ENCODE data around the gene PKN1.
"Not testable (repeated sequence)": the region's sequence is repeated elsewhere in the genome, so short reads cannot be mapped to it uniquely, and the experiment has no call there.

PKN1 gene

DNA sequence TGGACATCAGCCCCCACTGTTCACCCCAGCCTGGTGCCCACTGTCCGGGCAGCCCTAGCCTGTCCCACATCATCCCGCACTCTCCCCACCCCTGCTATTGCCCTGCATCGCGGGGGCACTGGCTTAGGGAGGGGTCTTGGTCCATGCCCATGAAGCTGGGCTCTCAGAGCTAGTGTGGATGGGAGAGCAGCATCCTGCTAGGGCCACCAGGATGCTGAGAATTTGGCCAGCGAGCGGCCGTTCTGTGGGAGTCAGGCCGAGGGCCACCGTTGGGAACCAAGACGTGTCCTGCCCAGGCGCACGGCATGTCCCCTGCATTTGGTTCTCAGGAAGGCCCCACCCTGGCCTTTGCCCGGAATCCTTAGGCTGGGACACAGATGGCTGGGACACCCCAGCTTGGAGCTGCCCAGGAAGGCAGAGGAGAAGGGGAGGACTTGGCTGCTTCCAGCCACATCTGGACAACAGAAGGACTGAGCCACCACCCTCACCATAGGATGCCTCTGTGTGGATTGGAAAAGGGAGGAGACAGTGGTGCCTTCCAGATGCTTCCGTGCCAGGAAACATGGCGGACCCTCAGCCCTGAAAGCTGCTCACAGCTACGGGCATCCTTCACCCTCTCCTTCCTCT, 37.3 kb upstream of the PKN1 start:
- H3K79me2 ChIP-seq (ENCODE audit: low read length): no peaks in the 10 kb centered on the region
- no peaks in the 10 kb centered on the region for H3K9me3 ChIP-seq (ENCODE audit: insufficient read depth, low read length)
- H4K20me1 ChIP-seq (ENCODE audit: insufficient read depth, low read length): no peaks in the 10 kb centered on the region; the same call in 1 of the 2 replicates
- H2AFZ ChIP-seq (ENCODE audit: low read depth, low read length): no peak overlapping the region
- H3K4me1 ChIP-seq (ENCODE audit: low read length): no peaks in the 10 kb centered on the region
- no peak overlapping the region for H3K27ac ChIP-seq (ENCODE audit: low read length)
- no peak overlapping the region for H3K9ac ChIP-seq (ENCODE audit: low read length)
- TF ChIP-seq CTCF (IDR thresholded peaks at IDR 0.05; ENCODE audit: low read depth, low read length): no peak
- no peak for TF ChIP-seq EZH2phosphoT487 (IDR thresholded peaks at IDR 0.05; ENCODE audit: low read depth)
- peaks cover 41% of the 10 kb centered on the region for H3K36me3 ChIP-seq (replicated peaks; ENCODE audit: low read depth, low read length)
- no peak overlapping the region for H3K4me3 ChIP-seq (ENCODE audit: low read length)
- no peaks in the 10 kb centered on the region for H3K27me3 ChIP-seq (ENCODE audit: low read depth, low read length)
- H3K4me2 ChIP-seq (ENCODE audit: low read length): no peak overlapping the region

DNA sequence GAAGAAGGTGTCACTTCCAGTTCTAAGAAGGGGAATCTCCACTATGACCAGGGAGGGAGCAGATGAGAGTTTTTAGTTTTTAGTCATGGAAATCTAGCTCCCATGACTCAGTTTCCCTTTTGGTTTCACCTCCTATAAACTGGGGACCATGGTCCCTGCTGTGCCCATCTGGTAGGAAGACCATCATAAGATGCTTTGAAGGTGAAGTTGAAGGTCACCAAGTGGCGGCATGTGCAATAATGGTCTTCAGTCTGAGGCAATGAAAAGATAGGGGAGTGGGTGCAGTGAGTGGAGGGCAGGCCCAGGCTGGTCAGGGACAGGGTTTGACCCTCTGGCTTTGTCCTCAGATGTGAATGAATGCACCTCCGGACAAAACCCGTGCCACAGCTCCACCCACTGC, 36.4 kb upstream of the PKN1 start:
- H3K27me3 ChIP-seq (ENCODE audit: low read depth, low read length); H3K4me2 ChIP-seq (ENCODE audit: low read length): not testable (repeated sequence)
- peaks cover 44% of the 10 kb centered on the region for H3K36me3 ChIP-seq (replicated peaks; ENCODE audit: low read depth, low read length)

DNA sequence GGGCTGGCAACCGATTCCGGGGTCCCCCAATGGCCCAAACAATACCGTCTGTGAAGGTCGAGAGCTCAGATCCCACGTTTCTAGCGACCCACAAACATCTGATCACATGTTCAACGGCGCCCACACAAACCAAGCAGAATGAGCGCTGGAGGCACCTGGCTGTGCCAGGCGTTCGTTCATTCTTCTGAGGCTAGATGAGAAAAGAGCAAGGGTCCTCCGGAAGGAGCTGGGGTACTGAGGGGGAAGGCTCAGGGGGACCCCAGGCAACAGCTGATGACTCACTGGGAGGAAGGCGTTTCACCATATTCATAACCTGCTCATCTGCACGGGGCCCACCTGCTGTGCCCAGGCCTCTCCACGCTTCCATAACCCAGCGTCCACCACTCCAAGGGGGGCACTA, 35.9 kb upstream of the PKN1 start:
- peaks cover 44% of the 10 kb centered on the region for H3K36me3 ChIP-seq (replicated peaks; ENCODE audit: low read depth, low read length)
- H2AFZ ChIP-seq (ENCODE audit: low read depth, low read length); H3K9ac ChIP-seq (ENCODE audit: low read length); H3K27me3 ChIP-seq (ENCODE audit: low read depth, low read length); H3K79me2 ChIP-seq (ENCODE audit: low read length); H3K27ac ChIP-seq (ENCODE audit: low read length); H3K4me2 ChIP-seq (ENCODE audit: low read length); H3K4me1 ChIP-seq (ENCODE audit: low read length); H4K20me1 ChIP-seq (ENCODE audit: insufficient read depth, low read length); H3K4me3 ChIP-seq (ENCODE audit: low read length); H3K9me3 ChIP-seq (ENCODE audit: insufficient read depth, low read length): not testable (repeated sequence)

More for the DNA sequence above, 36.4 kb upstream of the PKN1 start:
- not testable (repeated sequence) for H3K9me3 ChIP-seq (ENCODE audit: insufficient read depth, low read length); H4K20me1 ChIP-seq (ENCODE audit: insufficient read depth, low read length); H3K4me3 ChIP-seq (ENCODE audit: low read length); H3K9ac ChIP-seq (ENCODE audit: low read length); H3K27ac ChIP-seq (ENCODE audit: low read length); H3K79me2 ChIP-seq (ENCODE audit: low read length); H2AFZ ChIP-seq (ENCODE audit: low read depth, low read length); H3K4me1 ChIP-seq (ENCODE audit: low read length)

DNA sequence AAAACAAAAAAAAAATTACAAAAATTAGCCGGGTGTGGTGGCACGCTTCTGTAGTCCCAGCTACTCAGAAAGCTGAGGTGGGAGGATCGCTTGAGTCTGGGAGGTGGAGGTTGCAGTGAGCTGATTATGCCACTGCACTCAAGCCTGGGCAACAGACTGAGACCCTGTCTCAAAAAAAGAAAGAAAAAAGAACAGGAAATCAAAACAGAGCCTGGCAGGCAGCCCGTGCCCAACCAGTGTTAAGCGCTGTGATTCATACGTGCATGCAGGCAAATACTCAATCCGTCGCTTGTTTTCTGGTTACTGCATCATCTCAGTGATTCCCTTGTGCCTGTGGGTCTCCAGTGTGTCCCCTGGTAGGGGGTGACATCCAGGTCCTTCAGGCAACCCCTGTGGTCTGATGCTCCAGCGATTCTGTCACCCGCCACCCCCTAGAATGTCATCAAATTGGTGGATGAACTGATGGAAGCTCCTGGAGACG, 32.1 kb upstream of the PKN1 start:
- Histone ChIP-seq H3K9me3 (ENCODE audit: insufficient read depth, low read length) (no peaks in the 10 kb centered on the region), H4K20me1 (ENCODE audit: insufficient read depth, low read length) (0 out of 2 replicates have a peak, but pooled peaks cover 6% of the 10 kb centered on the region), H3K9ac (ENCODE audit: low read length) (no peak overlapping the region), H3K27me3 (ENCODE audit: low read depth, low read length) (no peaks in the 10 kb centered on the region), H3K27ac (ENCODE audit: low read length) (no peak overlapping the region), H3K36me3 (replicated peaks; ENCODE audit: low read depth, low read length) (peaks cover 42% of the 10 kb centered on the region), H3K4me3 (ENCODE audit: low read length) (no peak overlapping the region), H2AFZ (ENCODE audit: low read depth, low read length) (no peak overlapping the region), H3K79me2 (ENCODE audit: low read length) (no peaks in the 10 kb centered on the region), H3K4me2 (ENCODE audit: low read length) (no peak overlapping the region), H3K4me1 (ENCODE audit: low read length) (no peaks in the 10 kb centered on the region)
- TF ChIP-seq CTCF (IDR thresholded peaks at IDR 0.05; ENCODE audit: low read depth, low read length) (no peak), EZH2phosphoT487 (IDR thresholded peaks at IDR 0.05; ENCODE audit: low read depth) (no peak)

DNA sequence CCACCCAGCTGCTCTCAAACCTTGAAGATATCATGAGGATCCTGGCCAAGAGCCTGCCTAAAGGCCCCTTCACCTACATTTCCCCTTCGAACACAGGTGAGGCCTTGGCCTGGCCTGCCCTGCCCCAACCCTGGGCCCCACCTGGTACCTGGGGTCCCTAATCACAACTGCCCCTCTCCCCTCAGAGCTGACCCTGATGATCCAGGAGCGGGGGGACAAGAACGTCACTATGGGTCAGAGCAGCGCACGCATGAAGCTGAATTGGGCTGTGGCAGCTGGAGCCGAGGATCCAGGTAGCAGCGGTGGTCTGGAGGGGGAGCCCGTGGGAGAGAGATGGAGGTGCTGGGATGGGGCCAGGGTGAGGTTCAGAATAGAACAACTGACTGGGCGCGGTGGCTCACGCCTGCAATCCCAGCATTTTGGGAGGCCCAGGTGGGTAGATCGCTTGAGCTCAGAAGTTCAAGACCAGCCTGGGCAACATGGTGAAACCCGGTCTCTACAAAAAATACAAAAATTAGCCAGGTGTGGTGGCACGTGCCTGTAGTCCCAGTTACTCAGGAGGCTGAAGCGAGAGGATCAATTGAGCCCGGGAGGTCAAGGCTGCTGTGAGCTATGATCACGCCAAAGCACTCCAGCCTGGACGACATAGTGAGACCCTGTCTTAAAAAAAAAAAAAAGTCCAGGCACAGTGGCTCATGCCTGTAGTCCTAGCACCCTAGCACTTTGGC, 31.5 kb upstream of the PKN1 start:
- H3K9ac ChIP-seq (ENCODE audit: low read length): no peak overlapping the region
- no peaks in the 10 kb centered on the region for H3K79me2 ChIP-seq (ENCODE audit: low read length)
- 0 out of 2 replicates have a peak, but pooled peaks cover 9% of the 10 kb centered on the region for H4K20me1 ChIP-seq (ENCODE audit: insufficient read depth, low read length)
- no peaks in the 10 kb centered on the region for H3K9me3 ChIP-seq (ENCODE audit: insufficient read depth, low read length)
- no peak overlapping the region for H3K27ac ChIP-seq (ENCODE audit: low read length)
- no peak overlapping the region for H3K4me2 ChIP-seq (ENCODE audit: low read length)
- peaks cover 46% of the 10 kb centered on the region for H3K36me3 ChIP-seq (replicated peaks; ENCODE audit: low read depth, low read length)
- no peaks in the 10 kb centered on the region for H3K27me3 ChIP-seq (ENCODE audit: low read depth, low read length)
- no peak overlapping the region for H2AFZ ChIP-seq (ENCODE audit: low read depth, low read length)
- no peaks in the 10 kb centered on the region for H3K4me1 ChIP-seq (ENCODE audit: low read length)
- TF ChIP-seq EZH2phosphoT487 (IDR thresholded peaks at IDR 0.05; ENCODE audit: low read depth) (no peak), CTCF (IDR thresholded peaks at IDR 0.05; ENCODE audit: low read depth, low read length) (no peak)
- H3K4me3 ChIP-seq (ENCODE audit: low read length): no peak overlapping the region
